K562 (cell line): ENCODE results near the gene QRFP. TPM values are rescaled to one million over a fixed set of nuclear protein-coding genes. Genes with fewer than 3 reads are reported as not detected.

Experiments used
- ATAC-seq: fragments of 200-7000 bp; cut with Tn5 transposase; 3 replicates; pipeline ENCODE4 v1.9.1; 2020; ENCODE audit warnings: moderate library complexity
- BruUV-seq: library from RNA; stranded (reverse); fragments of 400-500 nt; replicated peaks from 2 replicates; lab custom pipeline; 2021; lab: Mats Ljungman, UMichigan
- CTCF ChIA-PET: fragments of 300-600 bp; formaldehyde crosslinking; extraction: SDS; loops from one replicate; lab custom pipeline; 2021; ENCODE audit warnings: low intra/inter-chr PET ratio; lab: Yijun Ruan, JAX
- POLR2A ChIA-PET: fragments of 300-600, 350-650 bp; sonication (Branson Sonifier 250); formaldehyde crosslinking; extraction: SDS; loops from one replicate; lab custom pipeline; 2021; ENCODE audit warnings: antibody characterized with exemption, inconsistent platforms; lab: Yijun Ruan, JAX
- DNase-seq, 4 experiments: peaks; one replicate each; pipeline versions ENCODE4 v3.0.0 to v3.0.0-alpha.2; 2011 to 2018; ENCODE audit warnings: low spot score in 3 of 4, mixed read lengths in 3 of 4; ENCODE audit errors: extremely low read depth in 1 of 4
- FAIRE-seq: peaks from 2 replicates; lab custom pipeline; 2011; peaks lifted over from hg19 to GRCh38; lab: Jason Lieb, UNC
- H2AFZ ChIP-seq: 2 replicates; pipeline ENCODE4 v1.6.0; 2011; ENCODE audit warnings: low read depth, low read length, control low read depth, inconsistent platforms
- H3K27ac ChIP-seq: fragments of 200-600 bp; 3 replicates; pipeline ENCODE4 v1.8.0; 2011; ENCODE audit warnings: low read depth, mild to moderate bottlenecking, control low read depth, inconsistent platforms, low read length, moderate library complexity, mixed read lengths; ENCODE audit errors: extremely low read depth
- H3K27me3 ChIP-seq, 2 experiments: fragments of 300-600 bp in 1 of 2; 2 replicates in 1 of 2; 3 replicates in 1 of 2; pipeline versions ENCODE4 v1.6.0 to v1.8.0; 2011; ENCODE audit warnings: inconsistent platforms in 2 of 2, low read length in 2 of 2, mild to moderate bottlenecking in 1 of 2, mixed read lengths in 1 of 2, moderate library complexity in 1 of 2; ENCODE audit not compliant: control insufficient read depth in 2 of 2, insufficient read depth in 2 of 2
- H3K36me3 ChIP-seq: fragments of 300-600 bp; 3 replicates; pipeline ENCODE4 v1.8.0; 2011; ENCODE audit warnings: mild to moderate bottlenecking, low read length, inconsistent platforms; ENCODE audit not compliant: control insufficient read depth, insufficient read depth
- H3K4me1 ChIP-seq, 2 experiments: fragments of 200-600 bp in 1 of 2; replicated peaks in 1 of 2; 2 replicates in 1 of 2; 3 replicates in 1 of 2; pipeline versions ENCODE4 v1.5.1 to v1.8.0; 2011; ENCODE audit warnings: inconsistent platforms in 2 of 2, low read length in 2 of 2, mild to moderate bottlenecking in 1 of 2, mixed read lengths in 1 of 2, moderate library complexity in 1 of 2; ENCODE audit not compliant: control insufficient read depth in 2 of 2, insufficient read depth in 2 of 2
- H3K4me2 ChIP-seq: 2 replicates; pipeline ENCODE4 v1.6.1; 2011; ENCODE audit warnings: low read length, control low read depth, inconsistent platforms, mixed read lengths; ENCODE audit not compliant: insufficient read depth
- H3K4me3 ChIP-seq: fragments of 200-600 bp; sonication (generic), shearing (Covaris generic); 2 replicates; pipeline ENCODE4 v1.5.1; 2016; ENCODE audit warnings: control low read depth, inconsistent platforms
- H3K79me2 ChIP-seq: fragments of 200-600 bp; 3 replicates; pipeline ENCODE4 v1.8.0; 2011; ENCODE audit warnings: low read length, inconsistent platforms; ENCODE audit not compliant: control insufficient read depth, insufficient read depth
- H3K9ac ChIP-seq, 2 experiments: 2 replicates each; pipeline versions ENCODE4 v1.6.0 to v1.6.1; 2011; ENCODE audit warnings: low read depth in 2 of 2, low read length in 2 of 2, control low read depth in 1 of 2, inconsistent platforms in 1 of 2, mild to moderate bottlenecking in 1 of 2, mixed read lengths in 1 of 2; ENCODE audit not compliant: insufficient read depth in 1 of 2
- H3K9me1 ChIP-seq: one replicate; pipeline ENCODE4 v1.6.0; 2011; ENCODE audit warnings: inconsistent platforms, mild to moderate bottlenecking, low read length, moderate library complexity; ENCODE audit not compliant: control insufficient read depth, insufficient read depth
- H3K9me3 ChIP-seq: replicated peaks from 2 replicates; pipeline ENCODE4 v1.5.1; 2011; ENCODE audit warnings: low read depth, low read length, inconsistent platforms; ENCODE audit not compliant: control insufficient read depth, insufficient read depth
- H4K20me1 ChIP-seq: replicated peaks from 2 replicates; pipeline ENCODE4 v1.6.1; 2011; ENCODE audit warnings: low read length, inconsistent platforms, mixed read lengths; ENCODE audit not compliant: control insufficient read depth, insufficient read depth
- CHD2 ChIP-seq: IDR thresholded peaks from 2 replicates; pipeline ENCODE4 v1.6.1; 2011; ENCODE audit warnings: low read depth, low read length
- CREM ChIP-seq: IDR thresholded peaks from 2 replicates; pipeline ENCODE4 v1.6.1; 2014; ENCODE audit warnings: antibody characterized with exemption, low read depth
- CXXC5 ChIP-seq: fragments of 250-450 bp; sonication (Bioruptor Pico); IDR thresholded peaks from 2 replicates; pipeline ENCODE4 v1.8.0; 2022; ENCODE audit warnings: inconsistent platforms, mild to moderate bottlenecking, moderate library complexity
- FOXA3 ChIP-seq, 2 experiments: fragments of 450-650 bp in 1 of 2; sonication (generic) in 1 of 2; formaldehyde crosslinking; IDR thresholded peaks in 1 of 2; conservative IDR thresholded peaks in 1 of 2; 2 replicates each; pipeline versions ENCODE4 v1.4.0 to v1.8.0; 2020 to 2022; ENCODE audit warnings: mild to moderate bottlenecking in 2 of 2, missing genetic modification reagents in 1 of 2
- GTF2E2 ChIP-seq: fragments of 200-800 bp; sonication (Bioruptor generic); IDR thresholded peaks from 2 replicates; pipeline ENCODE4 v1.6.1; 2016; ENCODE audit warnings: missing genetic modification characterization, missing compliant biosample characterization
- HCFC1 ChIP-seq: IDR thresholded peaks from 2 replicates; pipeline ENCODE4 v1.6.1; 2012; ENCODE audit warnings: low read depth, low read length, improper control_type of control experiment
- HDAC3 ChIP-seq: fragments of 450-650 bp; IDR thresholded peaks from 2 replicates; pipeline ENCODE4 v1.6.1; 2018; ENCODE audit warnings: borderline replicate concordance, mild to moderate bottlenecking, moderate library complexity; ENCODE audit not compliant: partially characterized antibody
- HMG20B ChIP-seq: fragments of 250-450 bp; sonication (Bioruptor Pico); IDR thresholded peaks from 2 replicates; pipeline ENCODE4 v1.5.0; 2021; ENCODE audit warnings: mild to moderate bottlenecking
- MAX ChIP-seq: sonication (generic); formaldehyde crosslinking; IDR thresholded peaks from 2 replicates; pipeline ENCODE4 v1.9.0; 2022; ENCODE audit warnings: mild to moderate bottlenecking, missing genetic modification reagents
- MIER1 ChIP-seq: fragments of 450-650 bp; IDR thresholded peaks from 2 replicates; pipeline ENCODE4 v1.6.1; 2016; ENCODE audit warnings: antibody characterized with exemption, mild to moderate bottlenecking, low read depth
- NFE2 ChIP-seq: IDR thresholded peaks from 2 replicates; pipeline ENCODE4 v1.6.1; 2014; ENCODE audit warnings: antibody characterized with exemption, low read depth
- SIN3A ChIP-seq, 2 experiments: fragments of 150-350 bp in 1 of 2; IDR thresholded peaks; 2 replicates each; pipeline ENCODE4 v1.6.1; 2011 to 2016; ENCODE audit warnings: borderline replicate concordance in 2 of 2, low read depth in 2 of 2, low read length in 2 of 2, mild to moderate bottlenecking in 2 of 2, moderate library complexity in 2 of 2; ENCODE audit not compliant: control insufficient read depth in 1 of 2
- SMAD4 ChIP-seq: fragments of 250-450 bp; sonication (Bioruptor Pico); conservative IDR thresholded peaks from 2 replicates; pipeline ENCODE4 v1.8.0; 2021; ENCODE audit warnings: inconsistent platforms, mild to moderate bottlenecking, moderate library complexity
- SP2 ChIP-seq: IDR thresholded peaks from 2 replicates; pipeline ENCODE4 v1.6.1; 2011; ENCODE audit warnings: mild to moderate bottlenecking, low read depth, low read length, moderate library complexity; ENCODE audit not compliant: poor library complexity, severe bottlenecking; ENCODE audit errors: extremely low read depth
- ZNF232 ChIP-seq: sonication (generic); formaldehyde crosslinking; IDR thresholded peaks from 2 replicates; pipeline ENCODE4 v1.8.0; 2022; ENCODE audit warnings: mild to moderate bottlenecking, missing genetic modification reagents
- WGBS: fragments of 100-300 bp; shearing (Covaris generic); methylation state at CpG from one replicate; pipeline ENCODE4 v1.1.6; 2016; ENCODE audit warnings: low coverage, mixed read lengths; ENCODE audit not compliant: insufficient coverage; ENCODE audit errors: missing lambda C conversion rate; 5-methylcytosine and 5-hydroxymethylcytosine counted together
- in situ Hi-C: fragments of 300-500 bp; cut with MboI; formaldehyde crosslinking; loops from 4 replicates; pipeline ENCODE4 v1.15.0; 2018; ENCODE audit warnings: inconsistent platforms, mixed read lengths
- intact Hi-C: fragments of 100-400 bp; cut with micrococcal nuclease; formaldehyde crosslinking; loops from 2 replicates; pipeline ENCODE4 v1.14.2; 2022
- polyA plus RNA-seq, 8 experiments: library from polyadenylated mRNA; depleted of rRNA in 4 of 8; stranded (reverse) in 5 of 8; unstranded in 3 of 8; fragments of >200 nt; fragmentation: Nextera tagmentation in 2 of 8; fragmentation: Illumina TruSeq in 1 of 8; extraction: Ambion mirVana in 2 of 8; extraction: Trizol in 1 of 8; gene quantifications; 2 replicates each; pipeline versions ENCODE4 v1.2.1 to v1.2.3, GENCODE V29; 2011 to 2014; ENCODE audit warnings: inconsistent platforms in 1 of 8, missing spikeins in 1 of 8
- total RNA-seq, 7 experiments: library from RNA; depleted of rRNA in 6 of 7; stranded (reverse); fragments of >200 nt in 6 of 7; fragmentation: Illumina TruSeq in 2 of 7; extraction: Trizol in 2 of 7; gene quantifications; 2 replicates each; pipeline versions ENCODE4 v1.2.1 to v1.2.3, GENCODE V29; 2011 to 2021; ENCODE audit warnings: low replicate concordance in 1 of 7
- TF ChIP-seq, protein P1 (sequence below), 2 experiments: fragments of 450-650 bp in 1 of 2; sonication (generic) in 1 of 2; formaldehyde crosslinking in 1 of 2; IDR thresholded peaks in 1 of 2; conservative IDR thresholded peaks in 1 of 2; 2 replicates each; pipeline versions ENCODE4 v1.6.1 to v1.8.1; 2016 to 2023; ENCODE audit warnings: mild to moderate bottlenecking in 2 of 2, moderate library complexity in 2 of 2, inconsistent platforms in 1 of 2, missing genetic modification reagents in 1 of 2

The QRFP gene
- total and polyA plus RNA-seq, 9 of the 15 experiments (the other 6 are each of a cell fraction or from before 2014, with no cell fraction given), result not detected

DNA sequence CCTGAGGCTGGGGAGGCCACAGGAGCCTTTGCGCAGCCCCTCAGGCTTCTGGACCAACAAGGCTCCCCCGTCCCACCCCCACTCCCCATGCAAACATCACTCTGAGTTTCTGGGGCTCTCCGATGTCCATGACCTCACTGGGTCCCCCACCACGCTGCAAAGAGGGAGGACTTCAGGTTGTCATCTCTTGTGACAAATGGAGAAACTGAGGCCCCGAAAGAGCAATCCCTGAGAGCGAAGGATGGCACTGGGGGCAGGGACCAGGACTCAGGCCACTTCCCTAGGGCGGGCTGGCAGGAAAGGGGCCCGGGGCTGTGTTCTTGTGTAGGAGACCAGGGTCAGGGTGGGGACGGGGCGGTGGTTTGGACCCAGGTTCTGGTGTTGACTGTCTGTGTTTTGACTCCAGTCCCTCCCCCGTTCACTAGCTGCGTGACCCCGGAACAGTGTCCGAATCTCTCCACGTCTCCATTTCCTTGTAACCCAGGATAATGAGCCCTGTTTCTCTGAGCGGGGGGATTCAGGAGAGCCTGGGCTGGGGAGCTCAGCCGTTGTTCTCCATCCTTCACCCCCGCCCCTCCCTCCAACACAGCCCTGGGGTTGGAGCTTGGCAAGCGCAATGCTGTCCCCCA lies 28.6 kb upstream of the QRFP start:
- H3K9me1 ChIP-seq, result no peaks in the 10 kb centered on the region
- peaks cover 83% of the 10 kb centered on the region for H4K20me1 ChIP-seq
- no peaks in the 10 kb centered on the region for H3K79me2 ChIP-seq
- FAIRE-seq (no peak), ATAC-seq (0 out of 3 replicates have a peak, but pooled peaks have one; percentile 0), DNase-seq (peak in 3 of 4 experiments; percentile 61 to 68 (median 67))
- H3K4me1 ChIP-seq, result peaks cover 0 to 49% of the 10 kb centered on the region in 2 experiments; a peak in 2 of 5 replicates
- BruUV-seq, result no TSS peak
- no peaks in the 10 kb centered on the region for H3K36me3 ChIP-seq
- CTCF ChIA-PET, result interaction anchor here (0.9 kb wide), 1 partner anchor 59 kb away, joined by 4 read pairs; no protein-coding TSS in a partner anchor
- WGBS, result 5% methylated on average over 19 of the region's 19 CpGs
- in situ Hi-C loops, result no loop called here
- no peaks in the 10 kb centered on the region for H3K9me3 ChIP-seq
- no peak overlapping the region for H3K4me2 ChIP-seq
- H3K9ac ChIP-seq, result peak overlapping the region in 1 of 2 experiments; percentile 15; a peak in 1 of 4 replicates
- intact Hi-C loops, result no loop called here
- peaks cover 95 to 100% of the 10 kb centered on the region in 2 experiments for H3K27me3 ChIP-seq
- no peak overlapping the region for H3K4me3 ChIP-seq
- H2AFZ ChIP-seq, result no peak overlapping the region
- H3K27ac ChIP-seq, result no peak overlapping the region
- POLR2A ChIA-PET, result interaction anchor here (0.5 to 26.8 kb wide), 13 partner anchors 9 to 330 kb away, joined by 3 to 582 read pairs (median 3); no protein-coding TSS in a partner anchor
- no peak for TF ChIP-seq CREM
- no peak for TF ChIP-seq GTF2E2 (tag)
- peak in 1 of 2 experiments; percentile 57; a peak in 1 of 4 replicates for TF ChIP-seq SIN3A (IDR thresholded peaks at IDR 0.05; ENCODE audit: borderline replicate concordance in 2 of 2, control insufficient read depth in 1 of 2, low read depth in 2 of 2, low read length in 2 of 2)
- TF ChIP-seq NFE2, result no peak
- TF ChIP-seq ZNF232 (CRISPR knock-in tag), result no peak
- TF ChIP-seq HCFC1, result peak; percentile 40; the same call in 1 of the 2 replicates
- TF ChIP-seq, protein P1, sequence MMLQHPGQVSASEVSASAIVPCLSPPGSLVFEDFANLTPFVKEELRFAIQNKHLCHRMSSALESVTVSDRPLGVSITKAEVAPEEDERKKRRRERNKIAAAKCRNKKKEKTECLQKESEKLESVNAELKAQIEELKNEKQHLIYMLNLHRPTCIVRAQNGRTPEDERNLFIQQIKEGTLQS (IDR thresholded peaks at IDR 0.05), result no peak
- TF ChIP-seq, protein P1 (CRISPR knock-in tag; conservative IDR thresholded peaks at IDR 0.05), result no peak
- no peak for TF ChIP-seq HMG20B
- no peak for TF ChIP-seq SP2
- no peak for TF ChIP-seq HDAC3
- TF ChIP-seq SMAD4 (CRISPR knock-in tag), result no peak
- TF ChIP-seq MAX (CRISPR knock-in tag), result no peak
- TF ChIP-seq FOXA3 (CRISPR knock-in tag; conservative IDR thresholded peaks at IDR 0.05 in 1 of 2, IDR thresholded peaks at IDR 0.05 in 1 of 2), result no peak
- TF ChIP-seq CXXC5 (CRISPR knock-in tag), result no peak
- TF ChIP-seq MIER1, result no peak
- TF ChIP-seq CHD2, result 0 out of 2 replicates have a peak, but pooled peaks have one; percentile 13
